ENCODE data around the gene OLA1. TPM values are rescaled to one million over a fixed set of nuclear protein-coding genes. Genes with fewer than 3 reads are reported as not detected.

OLA1 gene
- total and polyA plus RNA-seq, 2 of the 4 experiments (the other 2 are of a cell fraction), result 54.7 to 71.2 TPM

DNA sequence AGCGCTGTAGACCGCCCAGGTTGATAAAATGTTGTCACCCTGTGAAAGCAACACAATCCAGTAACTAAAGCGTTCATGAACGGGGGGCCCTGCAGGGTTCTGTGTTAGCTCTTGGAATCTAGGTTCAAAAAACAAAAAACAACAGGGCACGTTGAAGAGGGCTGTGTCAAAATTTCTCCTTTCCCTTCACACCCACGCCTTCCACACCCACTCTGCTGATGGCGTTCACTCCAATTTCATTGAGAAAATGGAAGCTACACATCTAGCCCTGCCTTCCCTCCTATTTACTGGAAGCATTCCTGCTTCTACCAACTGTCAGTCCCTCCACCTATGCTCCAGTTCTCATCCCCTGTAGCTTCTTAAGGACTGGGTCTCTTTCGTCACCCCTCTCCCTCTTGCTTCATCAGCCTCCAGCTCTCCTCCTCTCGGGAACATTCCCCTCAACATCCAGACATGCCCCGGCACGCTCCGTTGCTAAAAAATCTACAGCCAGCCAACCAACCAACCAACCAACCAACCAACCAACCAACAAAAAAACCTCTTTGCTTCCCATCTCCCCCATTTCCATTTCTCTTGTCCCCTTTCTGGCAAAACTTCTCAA lies 184.7 kb downstream of the OLA1 start:
- Histone ChIP-seq H3K9ac (ENCODE audit: low read depth, low read length) (no peak overlapping the region), H3K23ac (ENCODE audit: low read depth, low read length) (no peak overlapping the region), H4K20me1 (ENCODE audit: insufficient read depth, low read length) (no peaks in the 10 kb centered on the region), H3K4me3 (ENCODE audit: insufficient read depth, low read depth, low read length) (no peak overlapping the region), H3K18ac (ENCODE audit: low read depth, low read length) (no peak overlapping the region), H3K79me1 (ENCODE audit: low read depth in 1 of 2, low read length in 2 of 2) (no peaks in the 10 kb centered on the region), H3K14ac (replicated peaks; ENCODE audit: low read depth, low read length) (no peak overlapping the region), H3K9me1 (ENCODE audit: insufficient read depth, low read length) (peaks cover 8% of the 10 kb centered on the region), H3K56ac (ENCODE audit: extremely low read depth, insufficient read depth, low read length) (no peak overlapping the region), H2AFZ (replicated peaks; ENCODE audit: low read length, poor library complexity) (no peak overlapping the region), H4K5ac (ENCODE audit: low read depth, low read length) (no peak overlapping the region), H3K36me3 (ENCODE audit: control insufficient read depth, insufficient read depth, low read length) (no peaks in the 10 kb centered on the region), H2BK15ac (ENCODE audit: low read depth, low read length) (no peak overlapping the region), H3K27ac (ENCODE audit: insufficient read depth, low read length) (no peak overlapping the region), H3K9me3 (ENCODE audit: control insufficient read depth, insufficient read depth, low read length) (no peaks in the 10 kb centered on the region), H3K4ac (ENCODE audit: low read depth, low read length) (no peak overlapping the region), H4K91ac (ENCODE audit: insufficient read depth, low read depth, low read length) (no peak overlapping the region), H3K4me1 (ENCODE audit: control insufficient read depth, insufficient read depth, low read length) (peaks cover 9% of the 10 kb centered on the region; the same call in 1 of the 2 replicates), H3K4me2 (ENCODE audit: low read depth, low read length) (no peak overlapping the region), H4K8ac (ENCODE audit: low read depth in 2 of 2, low read length in 2 of 2) (no peak overlapping the region), H2BK20ac (ENCODE audit: low read depth, low read length) (no peak overlapping the region), H2BK5ac (ENCODE audit: low read depth, low read length, poor library complexity, severe bottlenecking) (no peak overlapping the region), H2AK5ac (ENCODE audit: low read depth, low read length) (no peak overlapping the region), H3K27me3 (ENCODE audit: control insufficient read depth, insufficient read depth, low read length) (no peaks in the 10 kb centered on the region), H2AK9ac (replicated peaks; ENCODE audit: low read depth, low read length, poor library complexity) (no peak overlapping the region), H2BK120ac (ENCODE audit: low read depth, low read length) (no peak overlapping the region)
- ChIA-PET POLR2A (ENCODE audit: unreplicated experiment) (no interaction called here), CTCF (no interaction called here)
- no peak for TF ChIP-seq BHLHE40 (IDR thresholded peaks at IDR 0.05; ENCODE audit: low read depth, low read length)
- no peak for TF ChIP-seq RAD21 (IDR thresholded peaks at IDR 0.05; ENCODE audit: low read length)
- no peak for TF ChIP-seq NFE2L2 (IDR thresholded peaks at IDR 0.05; ENCODE audit: low read depth, low read length)
- no peak for TF ChIP-seq MAFK (IDR thresholded peaks at IDR 0.05; ENCODE audit: low read depth, low read length)
- no peak for TF ChIP-seq SMC3 (IDR thresholded peaks at IDR 0.05; ENCODE audit: low read depth, low read length)
- intact Hi-C loops (cut with micrococcal nuclease) (no loop called here), in situ Hi-C loops (cut with MboI; ENCODE audit: low sequenced_read_pairs) (loop anchor here (25.0 kb wide), 1 partner anchor 651 kb away; no protein-coding TSS in a partner anchor), dilution Hi-C loops (cut with HindIII; ENCODE audit: low sequenced_read_pairs, unreplicated experiment) (no loop called here)
- DNase-seq (no peak), ATAC-seq (ENCODE audit: low read depth) (no peak)
- 89% methylated on average over 9 of the region's 12 CpGs; no CpG with 5 or more reads in 1 of the 2 experiments for WGBS, 2 experiments (ENCODE audit: extremely low coverage in 2 of 2, insufficient read length in 1 of 2)
- BruUV-seq (replicated peaks), result no TSS peak

Data from IMR-90 (cell line).